Measurements from ENCODE around the gene LRRTM4. TPM values are rescaled to one million over a fixed set of nuclear protein-coding genes. Genes with fewer than 3 reads are reported as not detected.
"Not testable (repeated sequence)": the region's sequence is repeated elsewhere in the genome, so short reads cannot be mapped to it uniquely, and the experiment has no call there.

Gene LRRTM4
- polyA plus RNA-seq, 1 experiment, result not detected

GRCh38 chr2:77099961-77100360 is 422.2 kb downstream of the LRRTM4 start:
- no peaks in the 10 kb centered on the region for H3K36me3 ChIP-seq (ENCODE audit: control insufficient read depth, insufficient read depth, low read length)
- CTCF ChIA-PET, result no interaction called here
- H3K27me3 ChIP-seq (ENCODE audit: control insufficient read depth, insufficient read depth, low read length), result no peaks in the 10 kb centered on the region
- DNase-seq (ENCODE audit: low read depth), result no peak
- POLR2A ChIA-PET, result no interaction called here
- no peak for TF ChIP-seq CTCF (IDR thresholded peaks at IDR 0.05; ENCODE audit: insufficient read depth, low read depth, low read length)
- H3K4me3 ChIP-seq (ENCODE audit: low read depth, low read length), result no peak overlapping the region

DNA sequence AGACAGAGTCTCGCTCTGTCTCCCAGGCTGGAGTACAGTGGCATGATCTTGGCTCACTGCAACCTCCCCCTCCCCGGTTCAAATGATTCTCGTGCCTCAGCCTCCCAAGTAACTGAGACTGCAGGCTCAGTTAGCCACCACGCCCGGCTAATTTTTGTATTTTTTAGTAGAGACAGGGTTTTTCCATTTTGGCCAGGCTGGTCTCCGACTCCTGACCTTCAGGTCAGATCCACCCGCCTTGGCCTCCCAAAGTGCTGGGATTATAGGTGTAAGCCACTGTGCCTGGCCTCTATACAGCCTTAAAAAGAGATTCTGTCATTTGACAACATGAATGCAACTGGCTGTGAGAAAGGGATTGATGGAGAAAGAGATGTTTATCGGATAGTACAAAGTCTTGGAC is 426.7 kb downstream of the LRRTM4 start:
- H3K4me3 ChIP-seq (ENCODE audit: low read depth, low read length); DNase-seq (ENCODE audit: low read depth); CTCF ChIA-PET; H3K36me3 ChIP-seq (ENCODE audit: control insufficient read depth, insufficient read depth, low read length); H3K27me3 ChIP-seq (ENCODE audit: control insufficient read depth, insufficient read depth, low read length); POLR2A ChIA-PET: not testable (repeated sequence)

GRCh38 chr2:77095096-77095495 is 427.1 kb downstream of the LRRTM4 start:
- ChIA-PET CTCF (no interaction called here), POLR2A (no interaction called here)
- Histone ChIP-seq H3K27me3 (ENCODE audit: control insufficient read depth, insufficient read depth, low read length) (no peaks in the 10 kb centered on the region), H3K4me3 (ENCODE audit: low read depth, low read length) (no peak overlapping the region), H3K36me3 (ENCODE audit: control insufficient read depth, insufficient read depth, low read length) (no peaks in the 10 kb centered on the region)
- DNase-seq (ENCODE audit: low read depth), result no peak
- no peak for TF ChIP-seq CTCF (IDR thresholded peaks at IDR 0.05; ENCODE audit: insufficient read depth, low read depth, low read length)

- H3K4me3 ChIP-seq (ENCODE audit: low read depth, low read length), result not testable (repeated sequence)
Observed at GRCh38 chr2:77088424-77088823, 433.8 kb downstream of the LRRTM4 start.

GRCh38 chr2:77087987-77088414 is 434.2 kb downstream of the LRRTM4 start:
- DNase-seq (ENCODE audit: low read depth), result no peak
- H3K27me3 ChIP-seq (ENCODE audit: control insufficient read depth, insufficient read depth, low read length), result no peaks in the 10 kb centered on the region
- H3K4me3 ChIP-seq (ENCODE audit: low read depth, low read length), result no peak overlapping the region
- TF ChIP-seq CTCF (IDR thresholded peaks at IDR 0.05; ENCODE audit: insufficient read depth, low read depth, low read length), result no peak
- CTCF ChIA-PET, result no interaction called here
- POLR2A ChIA-PET, result no interaction called here
- no peaks in the 10 kb centered on the region for H3K36me3 ChIP-seq (ENCODE audit: control insufficient read depth, insufficient read depth, low read length)

More at GRCh38 chr2:77088424-77088823, 433.8 kb downstream of the LRRTM4 start:
- H3K36me3 ChIP-seq (ENCODE audit: control insufficient read depth, insufficient read depth, low read length); DNase-seq (ENCODE audit: low read depth); CTCF ChIA-PET; H3K27me3 ChIP-seq (ENCODE audit: control insufficient read depth, insufficient read depth, low read length); POLR2A ChIA-PET: not testable (repeated sequence)

DNA sequence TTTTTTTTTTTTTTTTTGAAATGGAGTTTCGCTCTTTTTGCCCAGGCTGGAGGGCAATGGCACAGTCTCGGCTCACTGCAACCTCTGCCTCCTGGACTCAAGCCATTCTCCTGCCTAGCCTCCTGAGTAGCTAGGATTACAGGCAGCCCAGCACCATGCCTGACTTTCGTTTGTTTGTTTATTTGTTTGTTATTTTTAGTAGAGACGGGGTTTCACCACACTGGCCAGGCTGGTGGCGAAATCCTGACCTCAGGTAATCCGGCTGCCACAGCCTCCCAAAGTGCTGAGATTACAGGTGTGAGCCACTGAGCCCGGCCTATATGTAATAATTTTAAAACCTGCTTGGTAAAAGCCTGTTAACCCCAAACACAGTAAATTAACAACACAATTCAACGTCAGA is 435.7 kb downstream of the LRRTM4 start:
- TF ChIP-seq CTCF (IDR thresholded peaks at IDR 0.05; ENCODE audit: insufficient read depth, low read depth, low read length), result no peak
- CTCF ChIA-PET, result no interaction called here
- H3K27me3 ChIP-seq (ENCODE audit: control insufficient read depth, insufficient read depth, low read length), result no peaks in the 10 kb centered on the region
- no peak for DNase-seq (ENCODE audit: low read depth)
- POLR2A ChIA-PET, result no interaction called here
- H3K36me3 ChIP-seq (ENCODE audit: control insufficient read depth, insufficient read depth, low read length), result no peaks in the 10 kb centered on the region
- no peak overlapping the region for H3K4me3 ChIP-seq (ENCODE audit: low read depth, low read length)

All from BJ (cell line).